IPS-20b (cell line): ENCODE measurements around the gene ENPP6.

Experiments used
- H3K27ac ChIP-seq: one replicate; pipeline ENCODE4 v1.5.1; 2013; ENCODE audit warnings: low read length
- H3K27me3 ChIP-seq: 2 replicates; pipeline ENCODE4 v1.6.1; 2013; ENCODE audit warnings: mild to moderate bottlenecking, low read length, inconsistent platforms; ENCODE audit not compliant: insufficient read depth
- H3K36me3 ChIP-seq: 2 replicates; pipeline ENCODE4 v1.6.1; 2013; ENCODE audit warnings: low read depth, mild to moderate bottlenecking, inconsistent platforms, low read length, moderate library complexity; ENCODE audit not compliant: insufficient read depth
- H3K4me1 ChIP-seq: 2 replicates; pipeline ENCODE4 v1.6.1; 2013; ENCODE audit warnings: mild to moderate bottlenecking, control low read depth, inconsistent platforms, low read length, moderate library complexity; ENCODE audit not compliant: insufficient read depth
- H3K4me3 ChIP-seq: 2 replicates; pipeline ENCODE4 v1.5.1; 2013; ENCODE audit warnings: mild to moderate bottlenecking, low read length, inconsistent platforms
- H3K9ac ChIP-seq: 2 replicates; pipeline ENCODE4 v1.6.1; 2013; ENCODE audit warnings: low read depth, mild to moderate bottlenecking, inconsistent platforms, low read length, moderate library complexity
- H3K9me3 ChIP-seq: 2 replicates; pipeline ENCODE4 v1.6.1; 2013; ENCODE audit warnings: mild to moderate bottlenecking, low read depth, low read length, inconsistent platforms; ENCODE audit not compliant: insufficient read depth

The ENPP6 gene

GRCh38 chr4:184110452-184111224 lies 107.0 kb downstream of the ENPP6 start:
- H3K4me1 ChIP-seq, result no peaks in the 10 kb centered on the region
- no peak overlapping the region for H3K4me3 ChIP-seq
- H3K27me3 ChIP-seq, result no peaks in the 10 kb centered on the region
- no peak overlapping the region for H3K27ac ChIP-seq
- H3K9ac ChIP-seq, result no peak overlapping the region
- H3K36me3 ChIP-seq, result no peaks in the 10 kb centered on the region
- H3K9me3 ChIP-seq, result no peaks in the 10 kb centered on the region; the same call in 1 of the 2 replicates

GRCh38 chr4:184108006-184108501 lies 109.6 kb downstream of the ENPP6 start:
- Histone ChIP-seq H3K36me3 (no peaks in the 10 kb centered on the region), H3K27me3 (0 out of 2 replicates have a peak, but pooled peaks cover 4% of the 10 kb centered on the region), H3K4me1 (peaks cover 3% of the 10 kb centered on the region; the same call in 1 of the 2 replicates), H3K9ac (no peak overlapping the region), H3K9me3 (no peaks in the 10 kb centered on the region; the same call in 1 of the 2 replicates), H3K27ac (no peak overlapping the region), H3K4me3 (no peak overlapping the region)

GRCh38 chr4:184104419-184105101 lies 113.1 kb downstream of the ENPP6 start:
- H3K4me1 ChIP-seq, result peaks cover 3% of the 10 kb centered on the region; the same call in 1 of the 2 replicates
- no peaks in the 10 kb centered on the region for H3K9me3 ChIP-seq
- H3K9ac ChIP-seq, result no peak overlapping the region
- H3K4me3 ChIP-seq, result no peak overlapping the region
- H3K36me3 ChIP-seq, result no peaks in the 10 kb centered on the region
- H3K27ac ChIP-seq, result no peak overlapping the region
- 0 out of 2 replicates have a peak, but pooled peaks cover 4% of the 10 kb centered on the region for H3K27me3 ChIP-seq

GRCh38 chr4:184103527-184104264 lies 114.0 kb downstream of the ENPP6 start:
- Histone ChIP-seq H3K9me3 (no peaks in the 10 kb centered on the region), H3K27me3 (0 out of 2 replicates have a peak, but pooled peaks cover 4% of the 10 kb centered on the region), H3K27ac (no peak overlapping the region), H3K4me3 (no peak overlapping the region), H3K36me3 (no peaks in the 10 kb centered on the region), H3K4me1 (peaks cover 3% of the 10 kb centered on the region; the same call in 1 of the 2 replicates), H3K9ac (no peak overlapping the region)

GRCh38 chr4:184102927-184103326 lies 114.7 kb downstream of the ENPP6 start:
- peaks cover 3% of the 10 kb centered on the region; the same call in 1 of the 2 replicates for H3K4me1 ChIP-seq
- peaks cover 9% of the 10 kb centered on the region for H3K27me3 ChIP-seq
- H3K9ac ChIP-seq, result no peak overlapping the region
- H3K4me3 ChIP-seq, result no peak overlapping the region
- H3K36me3 ChIP-seq, result no peaks in the 10 kb centered on the region
- no peaks in the 10 kb centered on the region for H3K9me3 ChIP-seq
- no peak overlapping the region for H3K27ac ChIP-seq

- Histone ChIP-seq H3K27ac (no peak overlapping the region), H3K9me3 (no peaks in the 10 kb centered on the region), H3K36me3 (no peaks in the 10 kb centered on the region), H3K4me1 (peaks cover 3% of the 10 kb centered on the region; the same call in 1 of the 2 replicates), H3K9ac (no peak overlapping the region), H3K4me3 (no peak overlapping the region), H3K27me3 (peaks cover 14% of the 10 kb centered on the region)
Measured at GRCh38 chr4:184102488-184102887, 115.2 kb downstream of the ENPP6 start.

- no peak overlapping the region for H3K9ac ChIP-seq
- no peaks in the 10 kb centered on the region for H3K9me3 ChIP-seq
- peaks cover 3% of the 10 kb centered on the region; the same call in 1 of the 2 replicates for H3K4me1 ChIP-seq
- peaks cover 21% of the 10 kb centered on the region for H3K27me3 ChIP-seq
- no peaks in the 10 kb centered on the region for H3K36me3 ChIP-seq
- H3K4me3 ChIP-seq, result no peak overlapping the region
- no peak overlapping the region for H3K27ac ChIP-seq
Measured at GRCh38 chr4:184101711-184102110, 116.0 kb downstream of the ENPP6 start.

- Histone ChIP-seq H3K9me3 (no peaks in the 10 kb centered on the region), H3K36me3 (no peaks in the 10 kb centered on the region), H3K27me3 (peaks cover 31% of the 10 kb centered on the region), H3K9ac (no peak overlapping the region), H3K4me1 (peaks cover 3% of the 10 kb centered on the region; the same call in 1 of the 2 replicates), H3K4me3 (no peak overlapping the region), H3K27ac (no peak overlapping the region)
Measured at GRCh38 chr4:184100297-184100885, 117.3 kb downstream of the ENPP6 start.

GRCh38 chr4:184099535-184099966 lies 118.1 kb downstream of the ENPP6 start:
- Histone ChIP-seq H3K27me3 (peaks cover 31% of the 10 kb centered on the region), H3K9me3 (no peaks in the 10 kb centered on the region), H3K4me1 (peaks cover 3% of the 10 kb centered on the region; the same call in 1 of the 2 replicates), H3K4me3 (no peak overlapping the region), H3K36me3 (no peaks in the 10 kb centered on the region), H3K27ac (no peak overlapping the region), H3K9ac (no peak overlapping the region)

GRCh38 chr4:184099000-184099399 lies 118.7 kb downstream of the ENPP6 start:
- H3K4me3 ChIP-seq, result no peak overlapping the region
- no peaks in the 10 kb centered on the region for H3K9me3 ChIP-seq
- H3K4me1 ChIP-seq, result peaks cover 3% of the 10 kb centered on the region; the same call in 1 of the 2 replicates
- H3K27ac ChIP-seq, result no peak overlapping the region
- H3K36me3 ChIP-seq, result no peaks in the 10 kb centered on the region
- H3K9ac ChIP-seq, result no peak overlapping the region
- peaks cover 31% of the 10 kb centered on the region for H3K27me3 ChIP-seq

- Histone ChIP-seq H3K27ac (no peak overlapping the region), H3K9me3 (no peaks in the 10 kb centered on the region), H3K27me3 (peaks cover 27% of the 10 kb centered on the region), H3K4me1 (no peaks in the 10 kb centered on the region), H3K36me3 (no peaks in the 10 kb centered on the region), H3K9ac (no peak overlapping the region), H3K4me3 (no peak overlapping the region; the same call in 1 of the 2 replicates)
Measured at GRCh38 chr4:184097815-184098214, 119.9 kb downstream of the ENPP6 start.
